Panc1 (cell line): ENCODE data around the gene TMEM151B. TPM values are rescaled to one million over a fixed set of nuclear protein-coding genes. Genes with fewer than 3 reads are reported as not detected.

Experiments used
- ATAC-seq: fragments of 200-7000 bp; cut with Tn5 transposase; 2 replicates; pipeline ENCODE4 v1.9.1; 2020; ENCODE audit warnings: mild to moderate bottlenecking, moderate library complexity
- BruUV-seq: library from RNA; stranded (reverse); fragments of 400-500 nt; replicated peaks from 2 replicates; lab custom pipeline; 2021; lab: Mats Ljungman, UMichigan
- CTCF ChIA-PET: fragments of 300-600 bp; sonication (Branson Sonifier 250); formaldehyde crosslinking; loops from one replicate; lab custom pipeline; 2022; ENCODE audit warnings: antibody characterized with exemption; lab: Charles Lee
- POLR2A ChIA-PET: fragments of 300-600 bp; sonication (Branson Sonifier 250); formaldehyde crosslinking; loops from one replicate; lab custom pipeline; 2022; ENCODE audit warnings: antibody characterized with exemption; lab: Charles Lee
- DNase-seq: peaks from one replicate; pipeline ENCODE4 v3.0.0-alpha.2; 2010; ENCODE audit warnings: low read depth, low spot score
- H3K27ac ChIP-seq: 2 replicates; pipeline ENCODE4 v1.5.1; 2011; ENCODE audit warnings: mild to moderate bottlenecking, low read length, inconsistent platforms
- H3K27me3 ChIP-seq: fragments of 200-500 bp; sonication (Bioruptor generic); 2 replicates; pipeline ENCODE4 v1.6.0; 2014; ENCODE audit warnings: low read length, inconsistent platforms; ENCODE audit not compliant: control insufficient read depth, insufficient read depth
- H3K36me3 ChIP-seq: fragments of 200-500 bp; sonication (Bioruptor generic); 2 replicates; pipeline ENCODE4 v1.5.1; 2014; ENCODE audit warnings: inconsistent platforms, mild to moderate bottlenecking, low read length, moderate library complexity; ENCODE audit not compliant: control insufficient read depth, insufficient read depth
- H3K4me1 ChIP-seq: 2 replicates; pipeline ENCODE4 v1.5.1; 2011; ENCODE audit warnings: inconsistent platforms, mild to moderate bottlenecking, low read length, moderate library complexity; ENCODE audit not compliant: control insufficient read depth, insufficient read depth
- H3K4me3 ChIP-seq, 2 experiments: 2 replicates each; pipeline ENCODE4 v1.5.1; 2011 to 2012; ENCODE audit warnings: low read depth in 2 of 2, low read length in 2 of 2, mild to moderate bottlenecking in 2 of 2, inconsistent platforms in 1 of 2, moderate library complexity in 1 of 2
- H3K9me3 ChIP-seq: fragments of 200-500 bp; sonication (Bioruptor generic); 2 replicates; pipeline ENCODE4 v1.5.1; 2014; ENCODE audit warnings: low read depth, mild to moderate bottlenecking, inconsistent platforms, low read length, moderate library complexity; ENCODE audit not compliant: control insufficient read depth, insufficient read depth
- CTCF ChIP-seq: fragments of 450-650 bp; IDR thresholded peaks from 2 replicates; pipeline ENCODE4 v1.5.1; 2017; ENCODE audit warnings: mild to moderate bottlenecking
- POLR2AphosphoS5 ChIP-seq: IDR thresholded peaks from 2 replicates; pipeline ENCODE4 v1.6.1; 2012; ENCODE audit warnings: mild to moderate bottlenecking, low read depth, low read length, moderate library complexity
- SIN3A ChIP-seq: IDR thresholded peaks from 2 replicates; pipeline ENCODE4 v1.6.1; 2012; ENCODE audit warnings: low read depth, mild to moderate bottlenecking, low read length, moderate library complexity, borderline replicate concordance; ENCODE audit not compliant: insufficient read depth
- TCF7L2 ChIP-seq: IDR thresholded peaks from 2 replicates; pipeline ENCODE4 v1.6.1; 2011; ENCODE audit warnings: mild to moderate bottlenecking, low read depth, low read length, inconsistent platforms
- in situ Hi-C: cut with HindIII; loops from 2 replicates; pipeline ENCODE4 v1.10.0; 2016; ENCODE audit warnings: low sequenced_read_pairs, low pct_unique_long_range_greater_than_20kb
- intact Hi-C: fragments of 100-400 bp; cut with micrococcal nuclease; formaldehyde crosslinking; loops from one replicate; pipeline ENCODE4 v1.10.0; 2022; ENCODE audit not compliant: unreplicated experiment
- total RNA-seq: library from RNA; stranded (reverse); gene quantifications from one replicate; pipeline ENCODE4 v1.2.1, GENCODE V29; 2021; ENCODE audit not compliant: unreplicated experiment
- TF ChIP-seq, protein P1 (sequence below), 2 experiments: IDR thresholded peaks; 2 replicates each; pipeline ENCODE4 v1.6.1; 2011 to 2012; ENCODE audit warnings: low read depth in 2 of 2, control low read depth in 1 of 2, low read length in 1 of 2, mild to moderate bottlenecking in 1 of 2, moderate library complexity in 1 of 2; ENCODE audit not compliant: insufficient read depth in 1 of 2

The TMEM151B gene
- total RNA-seq, 1 experiment from 2014 or later, result 0.18 TPM

- TF ChIP-seq SIN3A, result no peak
- TF ChIP-seq TCF7L2, result no peak
- no peak for TF ChIP-seq POLR2AphosphoS5
- TF ChIP-seq CTCF, result no peak
- TF ChIP-seq, protein P1, sequence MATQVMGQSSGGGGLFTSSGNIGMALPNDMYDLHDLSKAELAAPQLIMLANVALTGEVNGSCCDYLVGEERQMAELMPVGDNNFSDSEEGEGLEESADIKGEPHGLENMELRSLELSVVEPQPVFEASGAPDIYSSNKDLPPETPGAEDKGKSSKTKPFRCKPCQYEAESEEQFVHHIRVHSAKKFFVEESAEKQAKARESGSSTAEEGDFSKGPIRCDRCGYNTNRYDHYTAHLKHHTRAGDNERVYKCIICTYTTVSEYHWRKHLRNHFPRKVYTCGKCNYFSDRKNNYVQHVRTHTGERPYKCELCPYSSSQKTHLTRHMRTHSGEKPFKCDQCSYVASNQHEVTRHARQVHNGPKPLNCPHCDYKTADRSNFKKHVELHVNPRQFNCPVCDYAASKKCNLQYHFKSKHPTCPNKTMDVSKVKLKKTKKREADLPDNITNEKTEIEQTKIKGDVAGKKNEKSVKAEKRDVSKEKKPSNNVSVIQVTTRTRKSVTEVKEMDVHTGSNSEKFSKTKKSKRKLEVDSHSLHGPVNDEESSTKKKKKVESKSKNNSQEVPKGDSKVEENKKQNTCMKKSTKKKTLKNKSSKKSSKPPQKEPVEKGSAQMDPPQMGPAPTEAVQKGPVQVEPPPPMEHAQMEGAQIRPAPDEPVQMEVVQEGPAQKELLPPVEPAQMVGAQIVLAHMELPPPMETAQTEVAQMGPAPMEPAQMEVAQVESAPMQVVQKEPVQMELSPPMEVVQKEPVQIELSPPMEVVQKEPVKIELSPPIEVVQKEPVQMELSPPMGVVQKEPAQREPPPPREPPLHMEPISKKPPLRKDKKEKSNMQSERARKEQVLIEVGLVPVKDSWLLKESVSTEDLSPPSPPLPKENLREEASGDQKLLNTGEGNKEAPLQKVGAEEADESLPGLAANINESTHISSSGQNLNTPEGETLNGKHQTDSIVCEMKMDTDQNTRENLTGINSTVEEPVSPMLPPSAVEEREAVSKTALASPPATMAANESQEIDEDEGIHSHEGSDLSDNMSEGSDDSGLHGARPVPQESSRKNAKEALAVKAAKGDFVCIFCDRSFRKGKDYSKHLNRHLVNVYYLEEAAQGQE (IDR thresholded peaks at IDR 0.05; ENCODE audit: insufficient read depth in 1 of 2, low read depth in 2 of 2, low read length in 1 of 2), result no peak
- no peaks in the 10 kb centered on the region for H3K9me3 ChIP-seq
- in situ Hi-C loops, result no loop called here
- no peak for ATAC-seq
- CTCF ChIA-PET, result interaction anchor here (0.6 kb wide), 1 partner anchor 14 kb away, joined by 3 read pairs; no protein-coding TSS in a partner anchor
- no peaks in the 10 kb centered on the region for H3K4me1 ChIP-seq
- H3K27me3 ChIP-seq, result peaks cover 4% of the 10 kb centered on the region; the same call in 1 of the 2 replicates
- H3K4me3 ChIP-seq, result no peak overlapping the region
- H3K27ac ChIP-seq, result no peak overlapping the region
- intact Hi-C loops, result no loop called here
- POLR2A ChIA-PET, result no interaction called here
- H3K36me3 ChIP-seq, result no peaks in the 10 kb centered on the region
- DNase-seq, result no peak
- BruUV-seq, result no TSS peak
Measured at GRCh38 chr6:44333273-44333919, 63.1 kb downstream of the TMEM151B start.

GRCh38 chr6:44333942-44334341, 63.7 kb downstream of the TMEM151B start:
- ATAC-seq, result no peak
- BruUV-seq, result no TSS peak
- ChIA-PET CTCF (no interaction called here), POLR2A (no interaction called here)
- TF ChIP-seq SIN3A, result no peak
- TF ChIP-seq POLR2AphosphoS5, result no peak
- no peak for TF ChIP-seq CTCF
- TF ChIP-seq, protein P1 (IDR thresholded peaks at IDR 0.05; ENCODE audit: insufficient read depth in 1 of 2, low read depth in 2 of 2, low read length in 1 of 2), result no peak
- no peak for TF ChIP-seq TCF7L2
- intact Hi-C loops, result no loop called here
- in situ Hi-C loops, result no loop called here
- no peak for DNase-seq
- no peaks in the 10 kb centered on the region for H3K9me3 ChIP-seq
- H3K4me3 ChIP-seq, result no peak overlapping the region
- no peaks in the 10 kb centered on the region for H3K36me3 ChIP-seq
- H3K27ac ChIP-seq, result no peak overlapping the region
- no peaks in the 10 kb centered on the region for H3K4me1 ChIP-seq
- H3K27me3 ChIP-seq, result peaks cover 4% of the 10 kb centered on the region; the same call in 1 of the 2 replicates
